Aorta (tissue), 5 donors: ENCODE data around the gene CKAP2L. TPM values are rescaled to one million over a fixed set of nuclear protein-coding genes. Genes with fewer than 3 reads are reported as not detected.
A peak's percentile ranks its signal among the peaks of the same experiment; 100 is the strongest.
"Not testable (repeated sequence)": the region's sequence is repeated elsewhere in the genome, so short reads cannot be mapped to it uniquely, and the experiment has no call there.

Experiments
- ATAC-seq: fragments of 200-7000 bp; cut with Tn5 transposase; one replicate; pipeline ENCODE4 v1.9.1; 2022; ENCODE audit warnings: moderate library complexity; ENCODE audit not compliant: low FRiP score
- DNase-seq, 2 donors: peaks; one replicate each; pipeline ENCODE4 v3.0.0-alpha.2; 2020
- H3K27ac ChIP-seq, 2 donors: one replicate each; pipeline ENCODE4 v1.5.1; 2013; ENCODE audit warnings: low read length in 2 of 2, mild to moderate bottlenecking in 2 of 2, moderate library complexity in 2 of 2, control low read depth in 1 of 2, inconsistent platforms in 1 of 2, low read depth in 1 of 2
- H3K27me3 ChIP-seq, 2 donors: one replicate each; pipeline ENCODE4 v1.6.1; 2013; ENCODE audit warnings: control low read depth in 1 of 2, low read length in 1 of 2, mild to moderate bottlenecking in 1 of 2, moderate library complexity in 1 of 2; ENCODE audit not compliant: insufficient read depth in 2 of 2, control insufficient read depth in 1 of 2
- H3K36me3 ChIP-seq, 2 donors: one replicate each; pipeline ENCODE4 v1.6.1; 2013; ENCODE audit warnings: control low read depth in 1 of 2, low read length in 1 of 2, mild to moderate bottlenecking in 1 of 2; ENCODE audit not compliant: insufficient read depth in 2 of 2, control insufficient read depth in 1 of 2
- H3K4me1 ChIP-seq, 2 donors: one replicate each; pipeline ENCODE4 v1.6.1; 2013; ENCODE audit warnings: low read length in 2 of 2, control low read depth in 1 of 2, mild to moderate bottlenecking in 1 of 2, moderate library complexity in 1 of 2; ENCODE audit not compliant: insufficient read depth in 2 of 2, control insufficient read depth in 1 of 2
- H3K4me3 ChIP-seq, 2 donors: one replicate each; pipeline ENCODE4 v1.5.1; 2013; ENCODE audit warnings: low read length in 2 of 2, control low read depth in 1 of 2, mild to moderate bottlenecking in 1 of 2
- H3K9me3 ChIP-seq: one replicate; pipeline ENCODE4 v1.6.1; 2013; ENCODE audit warnings: mild to moderate bottlenecking, low read length; ENCODE audit not compliant: control insufficient read depth
- WGBS, 2 donors: extraction: QIAGEN DNeasy Blood & Tissue Kit; methylation state at CpG; one replicate each; pipeline ENCODE4 v1.1.7; 2013; 5-methylcytosine and 5-hydroxymethylcytosine counted together
- intact Hi-C, 2 donors: fragments of 100-400 bp; cut with DNase I; formaldehyde crosslinking; loops; one replicate each; pipeline versions ENCODE4 v1.14.2 to v1.15.0; 2022
- polyA plus RNA-seq, 2 donors: library from polyadenylated mRNA; stranded (reverse); fragments of 200-250 nt; gene quantifications; one replicate each; pipeline ENCODE4 v1.2.3, GENCODE V29; 2013
- total RNA-seq, 2 donors: library from RNA; stranded (reverse); fragmentation: NEBNext Ultra II Directional; extraction: Animal tissue kit (Norgen Biotek cat#: 25700); gene quantifications; one replicate each; pipeline ENCODE4 v1.2.1, GENCODE V29; 2021
- donor health status: healthy with polysubstance abuse.
- donor health status: Bipolar disorder and iron deficiency.
- donor health status: DM: no; HTN: no; CAD: no.
- donor health status: DM: no; HTN: no; CAD: no.
- donor health status: DM: yes; HTN: yes; CAD: no.

The CKAP2L gene
- total and polyA plus RNA-seq, 4 donors = under 0.01 to 0.69 (median 0.36) TPM

DNA sequence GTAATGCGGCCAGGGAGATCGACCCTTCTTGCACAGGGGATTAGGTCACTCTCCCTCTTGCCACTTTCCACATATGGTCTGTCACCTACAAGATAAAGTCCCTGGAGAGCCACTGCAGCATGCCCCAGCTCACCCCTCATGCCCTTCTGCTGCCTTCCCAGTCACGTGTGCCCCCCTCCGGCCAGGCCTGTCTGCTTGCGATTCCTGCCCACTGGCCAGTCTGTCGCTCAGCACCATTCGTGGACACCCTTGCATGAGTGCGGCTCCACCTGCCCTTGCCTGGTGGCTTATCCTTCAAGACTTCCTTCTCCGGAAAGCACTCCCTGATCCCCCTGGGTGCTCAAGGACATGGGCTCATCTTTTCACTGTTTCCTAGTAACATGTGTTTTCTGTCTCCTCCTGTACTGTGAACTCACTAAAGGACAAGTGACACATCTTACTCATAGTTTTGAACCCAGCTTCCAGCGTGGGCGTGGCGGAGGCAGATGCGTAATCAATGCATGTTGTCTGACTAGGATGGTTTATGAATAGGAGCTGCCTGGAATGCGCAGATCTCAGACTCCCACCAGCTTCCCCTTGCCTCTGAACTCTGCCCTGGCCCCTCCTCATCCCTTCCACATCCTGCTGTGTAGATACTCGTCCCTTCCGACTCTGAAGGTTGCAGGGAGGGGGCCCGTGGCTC lies 51.4 kb downstream of the CKAP2L start:
- Histone ChIP-seq H3K9me3 (no peaks in the 10 kb centered on the region), H3K27ac (no peak overlapping the region), H3K36me3 (no peaks in the 10 kb centered on the region), H3K4me1 (no peaks in the 10 kb centered on the region), H3K27me3 (no peaks in the 10 kb centered on the region), H3K4me3 (no peak overlapping the region)
- intact Hi-C loops = no loop called here
- DNase-seq (no peak), ATAC-seq (no peak)
- 73 to 75% methylated on average over 17 of the region's 17 CpGs for WGBS, 2 donors

DNA sequence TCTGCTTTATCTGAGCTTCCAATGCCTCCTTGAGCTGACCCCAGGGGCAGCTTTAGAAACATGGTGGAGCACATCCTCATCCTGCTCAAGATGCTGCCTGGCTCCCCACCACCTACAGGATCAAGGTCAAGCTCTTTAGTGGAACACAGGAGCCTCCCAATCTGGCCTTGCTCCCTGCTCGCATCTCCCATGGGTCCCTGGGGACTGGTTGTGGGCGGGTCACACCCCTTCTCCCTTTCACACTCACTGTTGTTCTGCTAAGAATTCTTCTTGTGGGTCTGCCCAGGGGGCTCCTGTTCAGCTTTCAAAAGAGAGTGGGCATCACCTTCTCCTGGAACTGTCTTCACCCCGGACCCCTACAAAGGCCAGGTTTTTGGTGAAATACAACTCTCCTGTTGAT lies 51.9 kb downstream of the CKAP2L start:
- WGBS, 2 donors = 60 to 65% methylated on average over 3 of the region's 3 CpGs
- ATAC-seq (no peak), DNase-seq (no peak)
- H3K36me3 ChIP-seq = no peaks in the 10 kb centered on the region
- H3K27me3 ChIP-seq = no peaks in the 10 kb centered on the region
- no peaks in the 10 kb centered on the region for H3K9me3 ChIP-seq
- no peaks in the 10 kb centered on the region for H3K4me1 ChIP-seq
- no peak overlapping the region for H3K4me3 ChIP-seq
- no peak overlapping the region for H3K27ac ChIP-seq
- intact Hi-C loops = no loop called here

DNA sequence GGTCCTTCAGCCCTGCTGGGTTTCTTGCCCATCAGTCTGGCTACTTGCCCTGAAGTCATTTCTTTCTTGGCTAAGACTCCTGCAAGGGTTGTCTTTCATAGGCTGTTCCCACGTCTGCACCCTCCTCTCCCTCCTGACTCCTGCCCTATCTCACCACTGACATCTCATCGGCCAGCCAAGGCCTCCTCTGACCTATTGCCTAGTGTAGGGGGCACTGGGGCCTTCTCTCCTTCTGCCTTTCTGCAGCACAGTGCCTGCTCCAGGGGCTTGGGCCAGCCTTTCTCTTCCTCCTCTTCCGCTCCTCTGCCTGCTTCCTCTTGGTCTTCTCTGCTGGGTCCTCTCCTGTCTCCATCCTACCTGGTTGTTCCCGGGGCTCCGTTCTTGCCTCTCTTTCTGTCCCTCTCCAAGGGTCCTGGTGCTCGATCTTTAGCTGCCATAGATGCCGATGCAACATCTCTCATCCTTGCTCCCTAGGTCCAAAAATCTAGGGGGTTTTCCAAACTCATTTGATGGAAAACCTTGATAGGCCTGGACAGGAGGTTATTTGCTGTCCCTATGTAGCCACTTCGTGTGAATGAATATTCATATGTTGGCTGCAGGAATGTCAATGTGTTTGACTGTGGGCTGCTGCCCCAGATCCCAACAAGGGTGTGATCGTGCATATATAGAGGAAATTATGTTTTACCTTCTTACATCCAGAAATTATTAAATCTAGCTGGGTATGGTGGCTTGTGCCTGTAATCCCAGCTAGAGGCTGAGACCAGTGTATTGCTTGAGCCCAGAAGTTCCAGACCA lies 53.3 kb downstream of the CKAP2L start:
- Histone ChIP-seq H3K36me3 (no peaks in the 10 kb centered on the region), H3K4me1 (no peaks in the 10 kb centered on the region), H3K9me3 (no peaks in the 10 kb centered on the region), H3K27me3 (no peaks in the 10 kb centered on the region), H3K4me3 (no peak overlapping the region), H3K27ac (no peak overlapping the region)
- DNase-seq = no peak
- 78 to 81% methylated on average over 9 of the region's 9 CpGs for WGBS, 2 donors
- ATAC-seq = no peak
- intact Hi-C loops = no loop called here

DNA sequence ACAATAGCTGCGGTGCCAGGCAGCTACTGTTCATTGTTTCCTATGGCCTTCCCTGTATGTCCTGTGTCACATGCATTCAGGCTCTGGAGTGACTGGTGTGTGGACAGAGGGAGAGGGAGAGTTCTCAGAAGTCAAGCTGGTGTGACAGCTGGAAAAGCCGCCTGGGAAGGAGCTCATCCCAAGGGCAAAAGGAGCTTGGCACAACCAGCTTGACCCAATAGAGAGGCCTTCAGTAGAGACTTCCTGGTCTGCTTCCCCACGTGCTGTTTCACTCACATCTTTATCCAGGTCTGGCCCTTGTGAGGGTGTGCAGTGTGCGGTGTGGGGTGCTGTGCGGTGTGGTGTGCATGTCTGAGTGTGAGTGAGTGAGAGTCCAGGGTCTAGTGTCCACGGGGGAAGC lies 54.7 kb downstream of the CKAP2L start:
- ATAC-seq (no peak), DNase-seq (peak in 1 of 2 donors; percentile 52)
- Histone ChIP-seq H3K36me3 (no peaks in the 10 kb centered on the region), H3K27ac (no peak overlapping the region), H3K4me3 (no peak overlapping the region), H3K9me3 (no peaks in the 10 kb centered on the region), H3K27me3 (peaks cover 0 to 2% of the 10 kb centered on the region in 2 donors), H3K4me1 (no peaks in the 10 kb centered on the region)
- 80 to 84% methylated on average over 6 of the region's 6 CpGs for WGBS, 2 donors
- intact Hi-C loops = no loop called here

DNA sequence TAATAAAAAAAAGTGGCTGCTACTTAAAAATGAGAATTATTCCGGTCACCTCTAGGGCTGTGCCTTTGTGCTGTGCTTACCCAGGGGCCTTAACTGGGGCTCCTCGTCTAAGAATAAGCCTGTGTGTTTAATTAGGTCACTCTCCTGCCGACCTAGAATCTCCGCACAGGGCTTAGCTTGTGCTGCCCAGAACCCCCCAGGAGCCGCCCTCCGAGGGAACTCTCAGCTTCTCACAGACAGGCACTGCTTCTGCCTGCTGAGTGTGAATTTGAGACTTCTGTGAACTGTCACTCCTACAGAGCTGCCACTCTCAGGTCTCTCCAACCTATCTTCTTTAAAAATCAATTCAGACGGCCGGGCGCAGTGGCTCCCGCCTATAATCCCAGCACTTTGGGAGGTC lies 55.4 kb downstream of the CKAP2L start:
- intact Hi-C loops = no loop called here

DNA sequence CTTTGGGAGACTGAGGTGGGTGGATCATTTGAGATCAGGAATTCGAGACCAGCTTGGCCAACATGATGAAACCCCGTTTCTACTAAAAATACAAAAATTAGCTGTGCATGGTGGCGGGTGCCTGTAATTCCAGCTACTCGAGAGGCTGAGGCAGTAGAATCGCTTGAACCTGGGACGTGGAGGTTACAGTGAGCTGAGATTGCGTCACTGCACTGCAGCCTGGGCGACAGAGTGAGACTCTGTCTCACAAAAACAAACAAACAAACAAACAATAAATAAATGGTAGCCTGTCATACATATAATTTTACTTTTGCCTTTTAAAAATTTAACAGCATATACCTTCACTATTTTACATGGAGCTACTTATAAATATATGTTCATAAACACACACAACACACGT lies 57.5 kb downstream of the CKAP2L start:
- H3K4me3 ChIP-seq, H3K27ac ChIP-seq, H3K27me3 ChIP-seq, H3K9me3 ChIP-seq, H3K4me1 ChIP-seq, intact Hi-C loops, H3K36me3 ChIP-seq, ATAC-seq: not testable (repeated sequence)
- WGBS, 2 donors = 75 to 81% methylated on average over 9 of the region's 9 CpGs
- peak in 1 of 2 donors; percentile 5 for DNase-seq

More for the DNA sequence above, 55.4 kb downstream of the CKAP2L start:
- no peak overlapping the region for H3K27ac ChIP-seq
- DNase-seq (peak in 1 of 2 donors; percentile 51), ATAC-seq (no peak)
- H3K36me3 ChIP-seq = no peaks in the 10 kb centered on the region
- no peak overlapping the region for H3K4me3 ChIP-seq
- no peaks in the 10 kb centered on the region for H3K4me1 ChIP-seq
- peaks cover 0 to 2% of the 10 kb centered on the region in 2 donors for H3K27me3 ChIP-seq
- no peaks in the 10 kb centered on the region for H3K9me3 ChIP-seq
- 52 to 57% methylated on average over 10 of the region's 10 CpGs for WGBS, 2 donors

DNA sequence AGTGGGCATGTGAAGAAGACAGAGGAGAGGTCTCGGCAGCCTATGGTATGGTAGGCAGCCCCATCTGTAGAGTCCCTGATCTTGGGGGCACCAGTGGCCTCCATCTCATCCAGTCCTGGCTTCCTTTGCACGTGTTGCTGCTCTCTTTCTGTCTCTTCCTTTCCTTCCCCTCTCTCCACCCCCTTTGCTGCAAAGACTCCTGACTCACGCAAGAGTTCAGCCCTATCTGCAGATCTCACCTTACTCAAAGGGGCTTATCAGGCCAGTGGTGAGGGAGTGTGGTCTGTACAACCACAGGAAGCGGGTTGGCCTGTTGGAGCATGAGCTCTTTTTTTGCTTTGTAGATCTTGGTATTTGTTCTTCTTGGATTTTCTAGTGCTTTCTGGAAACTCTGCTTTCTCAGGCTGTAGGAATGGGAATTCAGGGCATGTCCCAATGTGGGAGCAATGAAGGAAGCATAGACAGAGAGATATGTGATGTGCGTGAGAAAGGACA lies 58.2 kb downstream of the CKAP2L start:
- ATAC-seq (no peak), DNase-seq (peak in 1 of 2 donors; percentile 42)
- WGBS, 2 donors = 40 to 49% methylated on average over 5 of the region's 5 CpGs

DNA sequence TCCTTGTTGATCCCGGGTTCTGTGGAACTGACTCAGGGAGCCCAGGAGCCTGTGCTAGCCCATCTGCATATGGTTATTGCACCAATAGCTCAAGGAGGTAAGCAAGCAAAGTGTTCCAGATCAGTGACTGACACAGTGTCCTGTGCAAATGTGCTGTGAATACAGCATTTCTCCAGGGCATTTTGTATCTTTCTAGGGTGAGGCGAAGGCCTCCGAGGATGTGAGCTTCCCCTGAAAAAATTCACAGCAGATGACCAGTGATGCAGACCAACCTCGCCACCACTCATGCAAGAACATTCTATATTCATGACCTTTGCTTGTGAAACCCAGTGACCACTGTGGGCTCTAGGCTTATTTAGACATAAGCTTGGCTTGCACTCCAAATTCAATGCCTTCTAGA lies 58.8 kb downstream of the CKAP2L start:
- no peak overlapping the region for H3K4me3 ChIP-seq
- H3K4me1 ChIP-seq = no peaks in the 10 kb centered on the region
- no peaks in the 10 kb centered on the region for H3K9me3 ChIP-seq
- ATAC-seq (no peak), DNase-seq (peak in 1 of 2 donors; percentile 2)
- intact Hi-C loops = no loop called here
- H3K27me3 ChIP-seq = peaks cover 0 to 2% of the 10 kb centered on the region in 2 donors
- WGBS, 2 donors = 87 to 90% methylated on average over 4 of the region's 4 CpGs
- no peak overlapping the region for H3K27ac ChIP-seq
- no peaks in the 10 kb centered on the region for H3K36me3 ChIP-seq

More for the DNA sequence above, 58.2 kb downstream of the CKAP2L start:
- Histone ChIP-seq H3K27me3 (peaks cover 0 to 2% of the 10 kb centered on the region in 2 donors), H3K9me3 (no peaks in the 10 kb centered on the region), H3K36me3 (no peaks in the 10 kb centered on the region), H3K27ac (no peak overlapping the region), H3K4me1 (no peaks in the 10 kb centered on the region), H3K4me3 (no peak overlapping the region)
- intact Hi-C loops = no loop called here
